PC-3 (cell line): ENCODE measurements around the gene AGAP4. TPM values are rescaled to one million over a fixed set of nuclear protein-coding genes. Genes with fewer than 3 reads are reported as not detected.
"Not testable (repeated sequence)": the region's sequence is repeated elsewhere in the genome, so short reads cannot be mapped to it uniquely, and the experiment has no call there.

Source experiments
- ATAC-seq: fragments of 200-7000 bp; cut with Tn5 transposase; 2 replicates; pipeline ENCODE4 v1.9.1; 2020; ENCODE audit warnings: mild to moderate bottlenecking, moderate library complexity
- BruUV-seq: library from RNA; stranded (reverse); fragments of 400-500 nt; replicated peaks from 2 replicates; lab custom pipeline; 2021; lab: Mats Ljungman, UMichigan
- CTCF ChIA-PET: fragments of 300-600 bp; sonication (Branson Sonifier 250); formaldehyde crosslinking; loops from one replicate; lab custom pipeline; 2022; ENCODE audit warnings: antibody characterized with exemption; lab: Charles Lee
- POLR2A ChIA-PET: fragments of 300-600 bp; sonication (Branson Sonifier 250); formaldehyde crosslinking; loops from one replicate; lab custom pipeline; 2022; ENCODE audit warnings: antibody characterized with exemption; ENCODE audit not compliant: unreplicated experiment; lab: Charles Lee
- DNase-seq: peaks from one replicate; pipeline ENCODE4 v3.0.0-alpha.2; 2015
- H2AFZ ChIP-seq: fragments of 300-600 bp; sonication (generic); 2 replicates; pipeline ENCODE4 v1.6.0; 2016; ENCODE audit warnings: antibody characterized with exemption, low read length
- H3F3A ChIP-seq: fragments of 300-600 bp; sonication (generic); one replicate; pipeline ENCODE4 v1.6.0; 2017; ENCODE audit warnings: antibody characterized with exemption, low read length, control low read depth, mild to moderate bottlenecking; ENCODE audit not compliant: unreplicated experiment
- H3K27ac ChIP-seq: fragments of 300-600 bp; sonication (generic); 2 replicates; pipeline ENCODE4 v1.5.1; 2016; ENCODE audit warnings: mild to moderate bottlenecking, low read length
- H3K27me3 ChIP-seq: fragments of 300-600 bp; sonication (generic); 2 replicates; pipeline ENCODE4 v1.6.1; 2016; ENCODE audit warnings: low read length, mixed read lengths
- H3K36me3 ChIP-seq: fragments of 300-600 bp; sonication (generic); 2 replicates; pipeline ENCODE4 v1.6.1; 2016; ENCODE audit warnings: low read depth, mixed run types, low read length, mixed read lengths
- H3K4me1 ChIP-seq: fragments of 300-600 bp; sonication (generic); 2 replicates; pipeline ENCODE4 v1.5.1; 2016; ENCODE audit warnings: low read length; ENCODE audit not compliant: insufficient read depth
- H3K4me2 ChIP-seq: fragments of 300-600 bp; sonication (generic); 2 replicates; pipeline ENCODE4 v1.6.0; 2016; ENCODE audit warnings: low read length
- H3K4me3 ChIP-seq: fragments of 300-600 bp; sonication (generic); 2 replicates; pipeline ENCODE4 v1.5.1; 2016; ENCODE audit warnings: mild to moderate bottlenecking, low read length, mixed read lengths
- H3K79me2 ChIP-seq: fragments of 300-600 bp; sonication (generic); 2 replicates; pipeline ENCODE4 v1.6.1; 2017; ENCODE audit warnings: low read length, mixed read lengths
- H3K9ac ChIP-seq: fragments of 300-600 bp; sonication (generic); 2 replicates; pipeline ENCODE4 v1.6.0; 2016; ENCODE audit warnings: mild to moderate bottlenecking, low read length
- H3K9me2 ChIP-seq: fragments of 300-600 bp; sonication (generic); replicated peaks from 2 replicates; pipeline ENCODE4 v1.6.1; 2016; ENCODE audit warnings: mixed run types, low read length, mixed read lengths
- H3K9me3 ChIP-seq: fragments of 300-600 bp; sonication (generic); 2 replicates; pipeline ENCODE4 v1.6.1; 2016; ENCODE audit warnings: low read length, mixed read lengths
- H4K20me1 ChIP-seq: fragments of 300-600 bp; sonication (generic); 2 replicates; pipeline ENCODE4 v1.6.1; 2016; ENCODE audit warnings: low read length, mixed read lengths
- EZH2 ChIP-seq: fragments of 300-600 bp; sonication (generic); IDR thresholded peaks from one replicate; pipeline ENCODE4 v1.6.1; 2017; ENCODE audit warnings: antibody characterized with exemption, mild to moderate bottlenecking, low read length; ENCODE audit not compliant: unreplicated experiment
- EZH2phosphoT487 ChIP-seq: fragments of 300-600 bp; sonication (generic); IDR thresholded peaks from 2 replicates; pipeline ENCODE4 v1.6.1; 2018; ENCODE audit warnings: mild to moderate bottlenecking, antibody characterized with exemption, low read length, borderline replicate concordance
- intact Hi-C: fragments of 100-400 bp; cut with micrococcal nuclease; formaldehyde crosslinking; loops from 2 replicates; pipeline ENCODE4 v1.9.0; 2023
- total RNA-seq: library from RNA; depleted of rRNA; stranded (reverse); fragments of >200 nt; gene quantifications from 2 replicates; pipeline ENCODE4 v1.2.3, GENCODE V29; 2014
- TF ChIP-seq, protein P1 (sequence below): fragments of 300-600 bp; sonication (generic); conservative IDR thresholded peaks from 2 replicates; pipeline ENCODE4 v1.5.1; 2017; ENCODE audit warnings: antibody characterized with exemption, low read depth, mild to moderate bottlenecking, low read length

AGAP4 gene
- total RNA-seq, 1 experiment from 2014 or later, result 6.3 TPM

DNA sequence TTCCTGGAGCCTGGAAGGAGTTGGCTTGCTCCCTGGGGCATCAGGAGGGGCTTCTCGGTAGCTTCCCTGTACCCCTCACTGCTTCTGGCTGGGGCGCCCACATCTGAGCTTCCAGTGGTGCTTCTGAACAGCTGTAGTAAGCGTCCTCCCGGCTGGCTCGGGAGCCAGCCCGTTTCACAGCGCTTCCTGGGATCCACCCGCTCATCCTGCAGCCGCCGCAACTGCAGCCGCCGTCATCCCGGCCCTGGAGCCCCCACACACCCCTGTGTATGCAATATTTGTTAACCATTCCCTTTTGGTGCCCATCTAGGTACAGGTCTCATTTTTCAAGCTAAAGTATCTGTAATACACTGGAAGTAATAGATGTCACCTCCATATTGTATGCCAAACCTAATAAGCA, 34.3 kb downstream of the AGAP4 start:
- H3F3A ChIP-seq, ATAC-seq, intact Hi-C loops, H3K27me3 ChIP-seq, DNase-seq, H3K9ac ChIP-seq, H3K4me1 ChIP-seq, POLR2A ChIA-PET, H3K9me2 ChIP-seq, H3K4me2 ChIP-seq, H3K36me3 ChIP-seq, H3K79me2 ChIP-seq, H3K27ac ChIP-seq, CTCF ChIA-PET, H4K20me1 ChIP-seq, H3K4me3 ChIP-seq, H2AFZ ChIP-seq, H3K9me3 ChIP-seq, BruUV-seq: not testable (repeated sequence)

DNA sequence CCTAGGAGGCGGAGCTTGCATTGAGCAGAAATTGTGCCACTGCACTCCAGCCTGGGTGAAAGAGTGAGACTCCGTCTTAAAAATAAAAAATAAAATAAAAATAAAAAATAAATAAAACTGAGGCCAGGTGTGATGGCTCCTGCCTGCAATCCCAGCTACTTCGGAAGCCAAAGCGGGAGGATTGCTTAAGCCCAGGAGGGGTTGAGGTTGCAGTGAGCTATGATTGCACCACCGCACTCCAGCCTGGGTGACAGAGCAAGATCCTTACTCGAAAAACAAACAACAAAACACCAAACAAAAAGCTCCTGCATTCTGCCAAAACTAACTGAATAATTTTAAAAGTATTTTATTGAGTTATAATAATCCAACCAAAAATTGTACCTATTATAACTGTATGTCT, 36.2 kb downstream of the AGAP4 start:
- no peaks in the 10 kb centered on the region for H3F3A ChIP-seq
- no TSS peak for BruUV-seq
- H3K9me3 ChIP-seq, result no peaks in the 10 kb centered on the region
- no peaks in the 10 kb centered on the region for H3K4me1 ChIP-seq
- no peak overlapping the region for H3K4me2 ChIP-seq
- no peak overlapping the region for H3K9ac ChIP-seq
- intact Hi-C loops, result no loop called here
- DNase-seq (no peak), ATAC-seq (no peak)
- H2AFZ ChIP-seq, result no peak overlapping the region
- CTCF ChIA-PET, result no interaction called here
- H3K9me2 ChIP-seq, result no peaks in the 10 kb centered on the region
- no peak for TF ChIP-seq EZH2phosphoT487
- TF ChIP-seq, protein P1, sequence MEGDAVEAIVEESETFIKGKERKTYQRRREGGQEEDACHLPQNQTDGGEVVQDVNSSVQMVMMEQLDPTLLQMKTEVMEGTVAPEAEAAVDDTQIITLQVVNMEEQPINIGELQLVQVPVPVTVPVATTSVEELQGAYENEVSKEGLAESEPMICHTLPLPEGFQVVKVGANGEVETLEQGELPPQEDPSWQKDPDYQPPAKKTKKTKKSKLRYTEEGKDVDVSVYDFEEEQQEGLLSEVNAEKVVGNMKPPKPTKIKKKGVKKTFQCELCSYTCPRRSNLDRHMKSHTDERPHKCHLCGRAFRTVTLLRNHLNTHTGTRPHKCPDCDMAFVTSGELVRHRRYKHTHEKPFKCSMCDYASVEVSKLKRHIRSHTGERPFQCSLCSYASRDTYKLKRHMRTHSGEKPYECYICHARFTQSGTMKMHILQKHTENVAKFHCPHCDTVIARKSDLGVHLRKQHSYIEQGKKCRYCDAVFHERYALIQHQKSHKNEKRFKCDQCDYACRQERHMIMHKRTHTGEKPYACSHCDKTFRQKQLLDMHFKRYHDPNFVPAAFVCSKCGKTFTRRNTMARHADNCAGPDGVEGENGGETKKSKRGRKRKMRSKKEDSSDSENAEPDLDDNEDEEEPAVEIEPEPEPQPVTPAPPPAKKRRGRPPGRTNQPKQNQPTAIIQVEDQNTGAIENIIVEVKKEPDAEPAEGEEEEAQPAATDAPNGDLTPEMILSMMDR, result no peak
- TF ChIP-seq EZH2, result no peak
- H3K27ac ChIP-seq, result no peak overlapping the region
- no peaks in the 10 kb centered on the region for H4K20me1 ChIP-seq
- H3K4me3 ChIP-seq, result no peak overlapping the region
- no peaks in the 10 kb centered on the region for H3K27me3 ChIP-seq
- H3K36me3 ChIP-seq, result no peaks in the 10 kb centered on the region
- POLR2A ChIA-PET, result no interaction called here
- no peaks in the 10 kb centered on the region for H3K79me2 ChIP-seq

DNA sequence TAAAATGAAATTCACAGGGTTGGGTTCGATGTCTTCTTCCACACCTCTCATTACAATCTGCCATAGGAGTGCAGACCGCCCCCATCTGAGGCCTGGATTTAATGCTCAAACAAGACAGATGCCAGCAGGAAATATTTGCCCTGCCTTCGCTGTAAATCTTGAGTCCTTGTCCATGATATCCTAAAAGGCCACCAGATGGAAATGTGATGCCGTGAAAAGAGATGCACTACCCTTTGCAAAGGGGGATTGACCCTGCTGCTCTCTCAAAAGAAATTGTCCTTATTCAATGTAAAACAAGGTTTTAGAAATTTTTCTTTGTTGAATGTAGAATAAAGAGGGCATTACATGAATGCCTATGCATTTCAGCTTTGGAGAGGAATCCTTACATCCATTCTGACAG, 37.5 kb downstream of the AGAP4 start:
- Histone ChIP-seq H3K9ac (no peak overlapping the region), H3K36me3 (no peaks in the 10 kb centered on the region), H3K4me3 (no peak overlapping the region), H3K9me2 (no peaks in the 10 kb centered on the region), H4K20me1 (no peaks in the 10 kb centered on the region), H3K79me2 (no peaks in the 10 kb centered on the region), H3K4me1 (no peaks in the 10 kb centered on the region), H2AFZ (no peak overlapping the region), H3K27ac (no peak overlapping the region), H3K9me3 (no peaks in the 10 kb centered on the region), H3K27me3 (no peaks in the 10 kb centered on the region), H3F3A (no peaks in the 10 kb centered on the region), H3K4me2 (no peak overlapping the region)
- no TSS peak for BruUV-seq
- peak; percentile 31 for DNase-seq
- intact Hi-C loops, result loop anchor here (1.0 kb wide), 2 partner anchors 345 to 560 kb away; no protein-coding TSS in a partner anchor
- ChIA-PET POLR2A (no interaction called here), CTCF (no interaction called here)
- ATAC-seq, result peak; percentile 70
- TF ChIP-seq, protein P1, result peak; percentile 55
- no peak for TF ChIP-seq EZH2phosphoT487

DNA sequence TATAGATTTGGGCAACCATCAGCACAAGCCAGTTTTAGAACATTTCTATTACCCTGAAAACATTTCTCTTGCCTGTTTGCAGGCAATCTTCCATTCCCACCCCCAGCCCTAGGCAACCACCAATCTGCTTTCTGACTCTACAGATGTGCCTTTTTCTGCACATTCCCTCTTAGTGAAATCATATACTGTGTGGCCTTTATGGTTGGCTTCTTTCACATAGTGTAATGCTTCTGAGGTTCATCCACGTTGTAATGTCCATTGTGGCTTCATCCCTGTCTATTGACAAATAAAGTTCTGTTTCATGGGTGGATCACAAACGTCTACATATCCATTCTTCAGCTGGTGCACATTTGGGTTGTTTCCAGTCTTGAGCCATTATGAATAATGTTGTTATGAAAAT, 42.3 kb downstream of the AGAP4 start:
- H3K36me3 ChIP-seq, H3K4me2 ChIP-seq, H3K9ac ChIP-seq, H3F3A ChIP-seq, intact Hi-C loops, H3K4me1 ChIP-seq, H2AFZ ChIP-seq, H3K27me3 ChIP-seq, CTCF ChIA-PET, BruUV-seq, H3K79me2 ChIP-seq, ATAC-seq, H3K4me3 ChIP-seq, POLR2A ChIA-PET, H3K9me3 ChIP-seq, DNase-seq, H4K20me1 ChIP-seq, H3K9me2 ChIP-seq, H3K27ac ChIP-seq: not testable (repeated sequence)

DNA sequence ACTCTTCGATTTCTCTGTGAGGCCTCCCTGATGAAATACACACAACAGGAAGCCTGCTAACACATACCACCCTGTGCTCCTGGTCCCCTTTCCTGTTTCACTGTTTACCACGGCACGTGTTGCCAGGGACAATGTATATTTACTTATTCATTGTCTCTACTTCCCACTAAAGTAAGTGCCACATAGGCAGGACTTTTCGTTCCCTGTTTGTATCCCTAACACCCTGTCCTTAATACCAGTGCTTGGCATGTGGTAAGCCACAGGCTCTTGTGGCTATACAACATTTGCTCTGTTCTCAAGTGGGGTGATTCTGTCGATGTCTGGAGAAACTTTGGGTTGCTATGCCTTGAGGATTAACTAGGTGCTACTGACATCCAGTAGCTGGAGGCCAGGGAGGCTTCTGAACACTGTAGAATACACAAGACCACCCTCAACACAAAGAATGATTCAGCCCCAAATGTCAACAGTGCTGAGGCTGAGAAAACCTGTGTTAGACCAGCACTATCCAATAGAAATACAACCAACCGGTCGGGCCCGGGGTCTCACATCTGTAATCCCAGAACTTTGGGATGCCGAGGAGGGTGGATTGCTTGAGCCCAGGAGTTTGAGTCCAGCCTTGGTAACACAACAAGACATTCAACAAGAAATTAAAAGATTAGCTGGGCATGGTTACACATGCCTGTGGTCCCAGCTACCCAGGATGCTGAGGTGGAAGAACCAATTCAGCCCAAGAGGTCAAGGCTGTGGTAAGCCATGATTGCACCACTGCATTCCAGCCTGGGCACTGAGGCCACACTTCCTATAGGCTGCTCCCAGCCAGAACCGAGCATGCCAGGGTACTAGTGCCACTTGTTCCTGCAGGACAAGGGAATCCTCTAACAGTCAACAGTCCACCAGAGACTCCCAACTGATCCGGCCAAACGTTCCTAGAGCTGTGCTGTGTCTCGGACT, 44.0 kb downstream of the AGAP4 start:
- H3K27ac ChIP-seq, H3K4me2 ChIP-seq, H3K36me3 ChIP-seq, H2AFZ ChIP-seq, H3K4me1 ChIP-seq, H3K9me2 ChIP-seq, BruUV-seq, H3K4me3 ChIP-seq, intact Hi-C loops, CTCF ChIA-PET, H3K79me2 ChIP-seq, H3K9me3 ChIP-seq, H4K20me1 ChIP-seq, POLR2A ChIA-PET, H3F3A ChIP-seq, H3K9ac ChIP-seq, H3K27me3 ChIP-seq: not testable (repeated sequence)
- DNase-seq (peak; percentile 68), ATAC-seq (0 out of 2 replicates have a peak, but pooled peaks have one; percentile 20)
